H1 (cell line): ENCODE measurements around the gene IL24. TPM values are rescaled to one million over a fixed set of nuclear protein-coding genes. Genes with fewer than 3 reads are reported as not detected.

Experiments used
- CTCF ChIA-PET: fragments of 300-600 bp; sonication (Branson Sonifier 250); formaldehyde crosslinking; loops from one replicate; lab custom pipeline; 2021; ENCODE audit not compliant: partially characterized antibody; lab: Charles Lee
- POLR2A ChIA-PET: fragments of 300-600 bp; sonication (Branson Sonifier 250); formaldehyde crosslinking; loops from one replicate; lab custom pipeline; 2021; ENCODE audit warnings: inconsistent platforms; ENCODE audit not compliant: partially characterized antibody; lab: Charles Lee
- DNase-seq, 2 experiments: peaks; one replicate each; pipeline versions ENCODE4 v3.0.0 to v3.0.0-alpha.2; 2010 to 2022; ENCODE audit warnings: low spot score in 2 of 2, low read depth in 1 of 2, mixed read lengths in 1 of 2
- FAIRE-seq: peaks from 2 replicates; lab custom pipeline; 2011; peaks lifted over from hg19 to GRCh38; lab: Jason Lieb, UNC
- H2AFZ ChIP-seq: 2 replicates; pipeline ENCODE4 v1.8.1; 2012; ENCODE audit warnings: low read length, inconsistent platforms
- H2AK5ac ChIP-seq: 2 replicates; pipeline ENCODE4 v1.6.1; 2013; ENCODE audit warnings: low read depth, low read length
- H2BK120ac ChIP-seq: replicated peaks from 2 replicates; pipeline ENCODE3; 2013; ENCODE audit warnings: low read depth, low read length, inconsistent platforms
- H2BK12ac ChIP-seq: 2 replicates; pipeline ENCODE4 v1.6.1; 2013; ENCODE audit warnings: low read depth, low read length
- H2BK15ac ChIP-seq: 2 replicates; pipeline ENCODE4 v1.6.1; 2013; ENCODE audit warnings: low read length
- H2BK20ac ChIP-seq: 2 replicates; pipeline ENCODE4 v1.6.1; 2013; ENCODE audit warnings: low read length
- H2BK5ac ChIP-seq: 2 replicates; pipeline ENCODE4 v1.6.1; 2013; ENCODE audit warnings: low read depth, low read length
- H3K14ac ChIP-seq: 2 replicates; pipeline ENCODE4 v1.6.1; 2013; ENCODE audit warnings: inconsistent platforms; ENCODE audit not compliant: insufficient read length
- H3K18ac ChIP-seq: 2 replicates; pipeline ENCODE4 v1.6.1; 2013; ENCODE audit warnings: low read length; ENCODE audit errors: extremely low read depth
- H3K23ac ChIP-seq: 2 replicates; pipeline ENCODE4 v1.6.1; 2013; ENCODE audit warnings: inconsistent platforms; ENCODE audit not compliant: insufficient read length
- H3K23me2 ChIP-seq: 2 replicates; pipeline ENCODE4 v1.6.1; 2013; ENCODE audit warnings: low read depth, low read length
- H3K27ac ChIP-seq: 2 replicates; pipeline ENCODE4 v1.6.1; 2011; ENCODE audit warnings: low read depth, low read length, inconsistent platforms
- H3K27me3 ChIP-seq, 4 experiments: replicated peaks in 1 of 4; 1 replicate in 1 of 4; 2 replicates in 3 of 4; pipeline versions ENCODE4 v1.6.1 to v1.8.1; 2011 to 2013; ENCODE audit warnings: low read length in 3 of 4, mild to moderate bottlenecking in 3 of 4, inconsistent platforms in 2 of 4, mixed read lengths in 2 of 4, moderate library complexity in 1 of 4; ENCODE audit not compliant: control insufficient read depth in 3 of 4, insufficient read depth in 3 of 4; ENCODE audit errors: extremely low read depth in 1 of 4
- H3K36me3 ChIP-seq, 4 experiments: 2 replicates each; pipeline versions ENCODE4 v1.6.1 to v1.8.1; 2011 to 2013; ENCODE audit warnings: mild to moderate bottlenecking in 4 of 4, low read length in 3 of 4, moderate library complexity in 2 of 4, control low read depth in 1 of 4, inconsistent platforms in 1 of 4; ENCODE audit not compliant: insufficient read depth in 4 of 4, control insufficient read depth in 2 of 4
- H3K4ac ChIP-seq: replicated peaks from 2 replicates; pipeline ENCODE3; 2013; ENCODE audit warnings: low read length, low read depth, mixed read lengths, inconsistent platforms; ENCODE audit not compliant: insufficient read length
- H3K4me1 ChIP-seq, 4 experiments: replicated peaks in 1 of 4; 1 replicate in 1 of 4; 2 replicates in 3 of 4; pipeline versions ENCODE4 v1.6.1 to v1.8.1; 2011 to 2013; ENCODE audit warnings: low read length in 3 of 4, inconsistent platforms in 2 of 4, mixed read lengths in 1 of 4; ENCODE audit not compliant: insufficient read depth in 4 of 4, control insufficient read depth in 3 of 4
- H3K4me2 ChIP-seq, 2 experiments: 2 replicates each; pipeline versions ENCODE4 v1.6.1 to v1.8.1; 2011 to 2013; ENCODE audit warnings: low read depth in 2 of 2, low read length in 2 of 2, control low read depth in 1 of 2, inconsistent platforms in 1 of 2, mild to moderate bottlenecking in 1 of 2; ENCODE audit not compliant: insufficient read depth in 1 of 2
- H3K4me3 ChIP-seq, 4 experiments: fragments of 200-600, 300-600 bp in 1 of 4; sonication (generic), shearing (Covaris generic), sonication (Bioruptor Twin) in 1 of 4; 2 replicates each; pipeline versions ENCODE4 v1.5.1 to v1.8.1; 2011 to 2016; ENCODE audit warnings: low read length in 4 of 4, low read depth in 3 of 4, control low read depth in 2 of 4, inconsistent platforms in 2 of 4, mild to moderate bottlenecking in 2 of 4, mixed read lengths in 1 of 4, moderate library complexity in 1 of 4; ENCODE audit not compliant: insufficient read depth in 2 of 4; ENCODE audit errors: extremely low read depth in 1 of 4
- H3K56ac ChIP-seq: replicated peaks from 2 replicates; pipeline ENCODE3; 2013; ENCODE audit warnings: low read depth, mild to moderate bottlenecking, mixed read lengths, low read length, inconsistent platforms; ENCODE audit not compliant: insufficient read length
- H3K79me1 ChIP-seq: 2 replicates; pipeline ENCODE4 v1.6.1; 2013; ENCODE audit warnings: low read depth, low read length, control low read depth
- H3K79me2 ChIP-seq, 2 experiments: 2 replicates each; pipeline versions ENCODE4 v1.6.1 to v1.8.1; 2012 to 2013; ENCODE audit warnings: low read length in 2 of 2, mild to moderate bottlenecking in 2 of 2, inconsistent platforms in 1 of 2; ENCODE audit not compliant: insufficient read depth in 2 of 2, control insufficient read depth in 1 of 2
- H3K9ac ChIP-seq, 4 experiments: replicated peaks in 1 of 4; 1 replicate in 1 of 4; 2 replicates in 3 of 4; pipeline versions ENCODE4 v1.6.1 to v1.8.1; 2011 to 2013; ENCODE audit warnings: low read depth in 3 of 4, low read length in 3 of 4, control low read depth in 2 of 4, mild to moderate bottlenecking in 2 of 4, moderate library complexity in 2 of 4, inconsistent platforms in 1 of 4; ENCODE audit errors: extremely low read depth in 1 of 4
- H3K9me3 ChIP-seq, 2 experiments: 2 replicates each; pipeline versions ENCODE4 v1.6.1 to v1.8.1; 2012 to 2013; ENCODE audit warnings: mild to moderate bottlenecking in 2 of 2, moderate library complexity in 2 of 2, control low read depth in 1 of 2, inconsistent platforms in 1 of 2, low read depth in 1 of 2, low read length in 1 of 2, mixed read lengths in 1 of 2; ENCODE audit not compliant: insufficient read depth in 2 of 2
- H4K20me1 ChIP-seq, 2 experiments: replicated peaks in 1 of 2; 2 replicates each; pipeline versions ENCODE3 to v1.8.1; 2011 to 2013; ENCODE audit warnings: inconsistent platforms in 2 of 2, low read length in 2 of 2, mild to moderate bottlenecking in 1 of 2; ENCODE audit not compliant: insufficient read depth in 2 of 2, control insufficient read depth in 1 of 2
- H4K5ac ChIP-seq: 2 replicates; pipeline ENCODE4 v1.6.1; 2013; ENCODE audit warnings: low read length, low read depth, mixed read lengths, inconsistent platforms; ENCODE audit not compliant: insufficient read length
- H4K8ac ChIP-seq: 2 replicates; pipeline ENCODE4 v1.8.0; 2013; ENCODE audit warnings: mild to moderate bottlenecking, moderate library complexity, low read length, inconsistent platforms; ENCODE audit not compliant: insufficient read depth; ENCODE audit errors: extremely low read depth
- H4K91ac ChIP-seq: replicated peaks from 2 replicates; pipeline ENCODE3; 2013; ENCODE audit warnings: low read length, mixed read lengths, inconsistent platforms; ENCODE audit not compliant: insufficient read length
- CHD1 ChIP-seq: IDR thresholded peaks from 2 replicates; pipeline ENCODE4 v1.6.1; 2012; ENCODE audit warnings: low read depth, low read length, improper control_type of control experiment
- GTF2F1 ChIP-seq: IDR thresholded peaks from 2 replicates; pipeline ENCODE4 v1.6.1; 2012; ENCODE audit warnings: low read depth, low read length, improper control_type of control experiment, borderline replicate concordance
- HDAC2 ChIP-seq, 2 experiments: fragments of 300-600 bp in 1 of 2; sonication (generic) in 1 of 2; IDR thresholded peaks; 2 replicates each; pipeline ENCODE4 v1.6.1; 2011 to 2012; ENCODE audit warnings: low read depth in 2 of 2, low read length in 2 of 2, mild to moderate bottlenecking in 2 of 2, moderate library complexity in 2 of 2, borderline replicate concordance in 1 of 2, inconsistent platforms in 1 of 2
- HDAC6 ChIP-seq: IDR thresholded peaks from one replicate; pipeline ENCODE4 v1.7.1; 2012; ENCODE audit warnings: low read depth, mild to moderate bottlenecking, inconsistent platforms, low read length, moderate library complexity
- NANOG ChIP-seq: IDR thresholded peaks from 2 replicates; pipeline ENCODE4 v1.6.1; 2011; ENCODE audit warnings: low read length, low read depth, mild to moderate bottlenecking, inconsistent platforms; ENCODE audit not compliant: insufficient read depth, poor library complexity, severe bottlenecking
- POLR2AphosphoS5 ChIP-seq: IDR thresholded peaks from 2 replicates; pipeline ENCODE4 v1.6.1; 2011; ENCODE audit warnings: low read depth, low read length
- POU5F1 ChIP-seq: IDR thresholded peaks from 2 replicates; pipeline ENCODE4 v1.6.1; 2011; ENCODE audit warnings: low read depth, mild to moderate bottlenecking, low read length, moderate library complexity
- RAD21 ChIP-seq, 2 experiments: IDR thresholded peaks in 1 of 2; conservative IDR thresholded peaks in 1 of 2; 2 replicates each; pipeline ENCODE4 v1.6.1; 2011; ENCODE audit warnings: low read depth in 2 of 2, low read length in 2 of 2, improper control_type of control experiment in 1 of 2, inconsistent platforms in 1 of 2, mild to moderate bottlenecking in 1 of 2, moderate library complexity in 1 of 2
- RFX5 ChIP-seq: IDR thresholded peaks from 2 replicates; pipeline ENCODE4 v1.6.1; 2011; ENCODE audit warnings: low read depth, low read length, improper control_type of control experiment, borderline replicate concordance
- RXRA ChIP-seq: IDR thresholded peaks from 2 replicates; pipeline ENCODE4 v1.6.1; 2011; ENCODE audit warnings: low read depth, mild to moderate bottlenecking, low read length, moderate library complexity; ENCODE audit not compliant: insufficient read depth
- SIN3A ChIP-seq, 2 experiments: IDR thresholded peaks in 1 of 2; conservative IDR thresholded peaks in 1 of 2; 2 replicates each; pipeline ENCODE4 v1.6.1; 2011 to 2012; ENCODE audit warnings: low read length in 2 of 2, improper control_type of control experiment in 1 of 2, low read depth in 1 of 2, mild to moderate bottlenecking in 1 of 2
- SP2 ChIP-seq: IDR thresholded peaks from 2 replicates; pipeline ENCODE4 v1.6.1; 2012; ENCODE audit warnings: mild to moderate bottlenecking, low read length, inconsistent platforms
- WGBS, 2 experiments: shearing (Covaris generic) in 1 of 2; methylation state at CpG; one replicate each; pipeline versions ENCODE4 v1.1.6 to v1.1.7; 2013 to 2015; ENCODE audit warnings: low lambda C conversion rate in 2 of 2, mixed read lengths in 2 of 2, inconsistent platforms in 1 of 2, low coverage in 1 of 2, missing lambda C conversion rate in 1 of 2; ENCODE audit not compliant: insufficient replicate concordance in 2 of 2, insufficient coverage in 1 of 2, insufficient read length in 1 of 2; ENCODE audit errors: extremely low coverage in 1 of 2, missing lambda C conversion rate in 1 of 2; 5-methylcytosine and 5-hydroxymethylcytosine counted together
- polyA plus RNA-seq, 7 experiments: library from polyadenylated mRNA; depleted of rRNA in 3 of 7; stranded (reverse) in 5 of 7; unstranded in 2 of 7; fragments of >200 nt in 5 of 7; fragments of 200-250 nt in 2 of 7; gene quantifications; 1 replicate in 5 of 7; 2 replicates in 1 of 7; 4 replicates in 1 of 7; pipeline versions ENCODE4 v1.2.1 to v1.2.3, GENCODE V29; 2011 to 2013; ENCODE audit warnings: missing spikeins in 2 of 7, mixed read lengths in 2 of 7
- total RNA-seq: library from RNA; stranded (reverse); fragmentation: NEBNext Ultra II Directional; extraction: Animal tissue kit (Norgen Biotek cat#: 25700); gene quantifications from 2 replicates; pipeline ENCODE4 v1.2.1, GENCODE V29; 2021

IL24 gene
- total and polyA plus RNA-seq, 2 of the 8 experiments (the other 6 are each of a cell fraction or from before 2014, with no cell fraction given) = not detected

DNA sequence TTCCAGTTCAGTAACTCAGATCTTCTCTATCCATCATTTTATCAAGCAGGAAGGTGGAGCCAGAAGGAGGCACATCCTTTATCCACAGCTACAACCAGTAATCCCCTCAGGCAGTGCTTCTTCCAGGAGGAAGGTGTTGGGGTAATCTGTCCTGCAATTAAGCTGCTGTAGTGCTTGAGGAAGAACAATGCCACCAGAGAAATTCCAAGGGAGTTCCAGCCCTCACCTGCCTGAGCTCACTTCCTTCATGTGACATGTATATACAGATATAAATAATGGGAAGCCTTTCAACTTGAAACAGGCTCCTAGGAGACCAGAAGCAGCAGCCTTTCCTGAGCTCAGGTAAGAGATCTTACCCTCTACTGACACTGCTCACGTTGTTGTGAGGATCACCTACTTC is 34.0 kb upstream of the IL24 start:
- Histone ChIP-seq H3K56ac (no peak overlapping the region), H3K4me1 (no peaks in the 10 kb centered on the region), H2BK120ac (no peak overlapping the region), H2BK20ac (no peak overlapping the region), H2AFZ (no peak overlapping the region), H2BK15ac (no peak overlapping the region), H3K18ac (no peak overlapping the region), H2AK5ac (no peak overlapping the region), H3K79me1 (no peaks in the 10 kb centered on the region), H3K79me2 (no peaks in the 10 kb centered on the region), H3K14ac (no peak overlapping the region), H3K36me3 (no peaks in the 10 kb centered on the region), H3K27me3 (peaks cover 0 to 2% (median 0%) of the 10 kb centered on the region in 4 experiments; a peak in 1 of 7 replicates), H3K4ac (no peak overlapping the region), H3K23ac (no peak overlapping the region), H3K9me3 (no peaks in the 10 kb centered on the region), H4K8ac (no peak overlapping the region), H2BK5ac (no peak overlapping the region), H3K4me2 (no peak overlapping the region), H3K23me2 (no peaks in the 10 kb centered on the region), H4K5ac (no peak overlapping the region), H2BK12ac (no peak overlapping the region), H3K27ac (no peak overlapping the region), H4K20me1 (no peaks in the 10 kb centered on the region), H3K9ac (no peak overlapping the region), H3K4me3 (no peak overlapping the region), H4K91ac (no peak overlapping the region)
- ChIA-PET CTCF (interaction anchor here (0.6 to 5.7 kb wide), 12 partner anchors 9 to 717 kb away, joined by 3 to 49 read pairs (median 3); partner anchors contain the start of gene FCAMR), POLR2A (no interaction called here)
- 76% methylated on average over 1 of the region's 1 CpG; no CpG with 5 or more reads in 1 of the 2 experiments for WGBS, 2 experiments
- no peak for TF ChIP-seq POU5F1
- no peak for TF ChIP-seq CHD1
- no peak for TF ChIP-seq POLR2AphosphoS5
- no peak for TF ChIP-seq HDAC6
- TF ChIP-seq RAD21 (IDR thresholded peaks at IDR 0.05 in 1 of 2, conservative IDR thresholded peaks at IDR 0.05 in 1 of 2; ENCODE audit: low read depth in 2 of 2, low read length in 2 of 2) = no peak
- no peak for TF ChIP-seq RXRA
- TF ChIP-seq HDAC2 (IDR thresholded peaks at IDR 0.05; ENCODE audit: borderline replicate concordance in 1 of 2, low read depth in 2 of 2, low read length in 2 of 2) = no peak
- TF ChIP-seq SIN3A (conservative IDR thresholded peaks at IDR 0.05 in 1 of 2, IDR thresholded peaks at IDR 0.05 in 1 of 2; ENCODE audit: low read depth in 1 of 2, low read length in 2 of 2) = no peak
- no peak for TF ChIP-seq SP2
- TF ChIP-seq NANOG = no peak
- no peak for TF ChIP-seq RFX5
- no peak for TF ChIP-seq GTF2F1
- no peak for DNase-seq
- no peak for FAIRE-seq
